Kidney (tissue), 14 donors: ENCODE data around the gene PAX7. TPM values are rescaled to one million over a fixed set of nuclear protein-coding genes. Genes with fewer than 3 reads are reported as not detected.

Source experiments
- DNase-seq, 5 donors: peaks; one replicate each; pipeline ENCODE4 v3.0.0-alpha.2; 2013 to 2020
- FAIRE-seq: peaks from 2 replicates; lab custom pipeline; 2012; peaks lifted over from hg19 to GRCh38; lab: Jason Lieb, UNC
- H3K27ac ChIP-seq, 2 donors: one replicate each; pipeline ENCODE4 v1.7.0; 2013; ENCODE audit warnings: low read depth in 2 of 2, low read length in 2 of 2, inconsistent platforms in 1 of 2
- H3K27me3 ChIP-seq: one replicate; pipeline ENCODE4 v1.7.1; 2013; ENCODE audit warnings: low read length, inconsistent platforms; ENCODE audit not compliant: control insufficient read depth, insufficient read depth
- H3K36me3 ChIP-seq, 3 donors: one replicate each; pipeline versions ENCODE4 v1.7.0 to v1.7.1; 2013; ENCODE audit warnings: low read length in 3 of 3, control low read depth in 1 of 3, inconsistent platforms in 1 of 3; ENCODE audit not compliant: insufficient read depth in 3 of 3, control insufficient read depth in 2 of 3
- H3K4me1 ChIP-seq, 3 donors: one replicate each; pipeline versions ENCODE4 v1.7.0 to v1.7.1; 2013; ENCODE audit warnings: low read length in 3 of 3, inconsistent platforms in 1 of 3, low read depth in 1 of 3; ENCODE audit not compliant: control insufficient read depth in 2 of 3, insufficient read depth in 2 of 3
- H3K4me3 ChIP-seq, 3 donors: one replicate each; pipeline versions ENCODE4 v1.7.0 to v1.8.1; 2013; ENCODE audit warnings: low read length in 3 of 3, control low read depth in 1 of 3, inconsistent platforms in 1 of 3
- H3K9ac ChIP-seq, 3 donors: one replicate each; pipeline versions ENCODE4 v1.7.0 to v1.7.1; 2013; ENCODE audit warnings: low read length in 3 of 3, control low read depth in 1 of 3, inconsistent platforms in 1 of 3
- H3K9me3 ChIP-seq, 3 donors: one replicate each; pipeline versions ENCODE4 v1.7.0 to v1.7.1; 2013; ENCODE audit warnings: low read length in 3 of 3, control low read depth in 1 of 3, inconsistent platforms in 1 of 3; ENCODE audit not compliant: control insufficient read depth in 2 of 3, insufficient read depth in 1 of 3
- CTCF ChIP-seq: IDR thresholded peaks from 3 replicates; pipeline ENCODE4 v1.5.1; 2012; ENCODE audit warnings: mild to moderate bottlenecking, moderate library complexity, borderline replicate concordance; ENCODE audit not compliant: insufficient read depth; ENCODE audit errors: extremely low read depth
- intact Hi-C: fragments of 100-400 bp; cut with DNase I; formaldehyde crosslinking; loops from one replicate; pipeline ENCODE4 v1.11.1; 2022
- polyA plus RNA-seq: library from polyadenylated mRNA; stranded (reverse); fragments of 350-450 nt; fragmentation: Illumina TruSeq; extraction: RNeasy Lipid Tissue Mini Kit (QIAGEN cat#74804); gene quantifications from one replicate; pipeline ENCODE4 v1.2.3, GENCODE V29; 2014; ENCODE audit warnings: low read depth, low replicate concordance; ENCODE audit not compliant: insufficient read depth
- total RNA-seq: library from RNA; stranded (reverse); fragmentation: NEBNext Ultra II Directional; extraction: Animal tissue kit (Norgen Biotek cat#: 25700); gene quantifications from one replicate; pipeline ENCODE4 v1.2.1, GENCODE V29; 2021
- donor health status: control.
- donor health status: control.
- donor health status: control.
- donor health status: control.
- donor health status: control.
- donor health status: DM: yes; HTN: yes; CAD: no.
- donor health status: Normal renal cell carcinoma (clear cell type).

PAX7 gene
- total and polyA plus RNA-seq, 2 donors from 2014 or later, result not detected

- intact Hi-C loops, result no loop called here
- Histone ChIP-seq H3K36me3 (no peaks in the 10 kb centered on the region), H3K4me3 (no peak overlapping the region), H3K9ac (no peak overlapping the region), H3K27ac (no peak overlapping the region), H3K4me1 (no peaks in the 10 kb centered on the region), H3K9me3 (no peaks in the 10 kb centered on the region), H3K27me3 (peaks cover 2% of the 10 kb centered on the region)
- no peak for DNase-seq
- FAIRE-seq, result no peak
- no peak for TF ChIP-seq CTCF
Observed at GRCh38 chr1:18711536-18712251, 81.0 kb downstream of the PAX7 start.

GRCh38 chr1:18712252-18712600, 81.6 kb downstream of the PAX7 start:
- no peak for TF ChIP-seq CTCF
- Histone ChIP-seq H3K4me3 (no peak overlapping the region), H3K9ac (no peak overlapping the region), H3K36me3 (no peaks in the 10 kb centered on the region), H3K27ac (no peak overlapping the region), H3K4me1 (no peaks in the 10 kb centered on the region), H3K9me3 (no peaks in the 10 kb centered on the region), H3K27me3 (peaks cover 3% of the 10 kb centered on the region)
- intact Hi-C loops, result no loop called here
- FAIRE-seq, result no peak
- no peak for DNase-seq

- no peaks in the 10 kb centered on the region for H3K36me3 ChIP-seq
- no peak for TF ChIP-seq CTCF
- intact Hi-C loops, result no loop called here
- no peaks in the 10 kb centered on the region for H3K9me3 ChIP-seq
- FAIRE-seq (no peak), DNase-seq (no peak)
- no peaks in the 10 kb centered on the region for H3K4me1 ChIP-seq
- peaks cover 14% of the 10 kb centered on the region for H3K27me3 ChIP-seq
- H3K27ac ChIP-seq, result no peak overlapping the region
- H3K4me3 ChIP-seq, result no peak overlapping the region
- no peak overlapping the region for H3K9ac ChIP-seq
Observed at GRCh38 chr1:18714404-18715175, 83.9 kb downstream of the PAX7 start.
